ENCODE measurements around the gene TRAPPC2L.

TRAPPC2L gene

GRCh38 chr16:88886420-88886844 is 29.5 kb downstream of the TRAPPC2L start:
- H3K79me2 ChIP-seq (ENCODE audit: low read length), result no peaks in the 10 kb centered on the region
- H3K9me3 ChIP-seq (replicated peaks; ENCODE audit: insufficient read depth, low read length), result no peaks in the 10 kb centered on the region
- no peak overlapping the region for H3K4me3 ChIP-seq (ENCODE audit: low read length)
- no peaks in the 10 kb centered on the region for H4K20me1 ChIP-seq (ENCODE audit: insufficient read depth, low read length)
- no peak overlapping the region for H3K9ac ChIP-seq (ENCODE audit: low read length)
- no peak for DNase-seq
- H3K4me1 ChIP-seq (ENCODE audit: low read length), result no peaks in the 10 kb centered on the region
- H3K27ac ChIP-seq (ENCODE audit: low read length), result no peak overlapping the region
- no peaks in the 10 kb centered on the region for H3K9me2 ChIP-seq (replicated peaks; ENCODE audit: insufficient read depth, low read length)
- H3K27me3 ChIP-seq (replicated peaks; ENCODE audit: insufficient read depth, low read length), result no peaks in the 10 kb centered on the region
- no peak overlapping the region for H2AFZ ChIP-seq (ENCODE audit: low read length)
- no peak overlapping the region for H3K4me2 ChIP-seq (ENCODE audit: low read depth, low read length)
- TF ChIP-seq CTCF (IDR thresholded peaks at IDR 0.05; ENCODE audit: low read length) (no peak), EZH2 (optimal IDR thresholded peaks at IDR 0.05; ENCODE audit: low read depth, low read length) (no peak), EZH2phosphoT487 (IDR thresholded peaks at IDR 0.05; ENCODE audit: low read length) (no peak)
- H3F3A ChIP-seq (ENCODE audit: insufficient read depth, low read length), result no peaks in the 10 kb centered on the region
- H3K36me3 ChIP-seq (replicated peaks; ENCODE audit: insufficient read depth, low read length), result no peaks in the 10 kb centered on the region

- Histone ChIP-seq H2AFZ (ENCODE audit: low read length) (no peak overlapping the region), H3F3A (ENCODE audit: insufficient read depth, low read length) (no peaks in the 10 kb centered on the region), H4K20me1 (ENCODE audit: insufficient read depth, low read length) (no peaks in the 10 kb centered on the region), H3K27me3 (replicated peaks; ENCODE audit: insufficient read depth, low read length) (no peaks in the 10 kb centered on the region), H3K4me3 (ENCODE audit: low read length) (no peak overlapping the region), H3K36me3 (replicated peaks; ENCODE audit: insufficient read depth, low read length) (no peaks in the 10 kb centered on the region), H3K4me2 (ENCODE audit: low read depth, low read length) (no peak overlapping the region), H3K4me1 (ENCODE audit: low read length) (no peaks in the 10 kb centered on the region), H3K9me3 (replicated peaks; ENCODE audit: insufficient read depth, low read length) (no peaks in the 10 kb centered on the region), H3K27ac (ENCODE audit: low read length) (no peak overlapping the region), H3K9me2 (replicated peaks; ENCODE audit: insufficient read depth, low read length) (no peaks in the 10 kb centered on the region), H3K9ac (ENCODE audit: low read length) (no peak overlapping the region), H3K79me2 (ENCODE audit: low read length) (no peaks in the 10 kb centered on the region)
- no peak for TF ChIP-seq EZH2 (optimal IDR thresholded peaks at IDR 0.05; ENCODE audit: low read depth, low read length)
- TF ChIP-seq CTCF (IDR thresholded peaks at IDR 0.05; ENCODE audit: low read length), result no peak
- TF ChIP-seq EZH2phosphoT487 (IDR thresholded peaks at IDR 0.05; ENCODE audit: low read length), result no peak
- no peak for DNase-seq
Measured at GRCh38 chr16:88886845-88887521, 30.1 kb downstream of the TRAPPC2L start.

- Histone ChIP-seq H3K4me1 (ENCODE audit: low read length) (no peaks in the 10 kb centered on the region), H3K4me3 (ENCODE audit: low read length) (no peak overlapping the region), H3K9ac (ENCODE audit: low read length) (no peak overlapping the region), H3K27ac (ENCODE audit: low read length) (no peak overlapping the region), H3K79me2 (ENCODE audit: low read length) (no peaks in the 10 kb centered on the region), H4K20me1 (ENCODE audit: insufficient read depth, low read length) (no peaks in the 10 kb centered on the region), H3K36me3 (replicated peaks; ENCODE audit: insufficient read depth, low read length) (no peaks in the 10 kb centered on the region), H3F3A (ENCODE audit: insufficient read depth, low read length) (no peaks in the 10 kb centered on the region), H3K4me2 (ENCODE audit: low read depth, low read length) (no peak overlapping the region), H3K9me3 (replicated peaks; ENCODE audit: insufficient read depth, low read length) (no peaks in the 10 kb centered on the region), H3K27me3 (replicated peaks; ENCODE audit: insufficient read depth, low read length) (no peaks in the 10 kb centered on the region), H3K9me2 (replicated peaks; ENCODE audit: insufficient read depth, low read length) (no peaks in the 10 kb centered on the region), H2AFZ (ENCODE audit: low read length) (no peak overlapping the region)
- no peak for DNase-seq
- TF ChIP-seq EZH2phosphoT487 (IDR thresholded peaks at IDR 0.05; ENCODE audit: low read length) (no peak), CTCF (IDR thresholded peaks at IDR 0.05; ENCODE audit: low read length) (no peak), EZH2 (optimal IDR thresholded peaks at IDR 0.05; ENCODE audit: low read depth, low read length) (no peak)
Measured at GRCh38 chr16:88888057-88888456, 31.1 kb downstream of the TRAPPC2L start.
